ENCODE measurements around the gene TNKS2.
"Not testable (repeated sequence)": the region's sequence is repeated elsewhere in the genome, so short reads cannot be mapped to it uniquely, and the experiment has no call there.

TNKS2 gene

DNA sequence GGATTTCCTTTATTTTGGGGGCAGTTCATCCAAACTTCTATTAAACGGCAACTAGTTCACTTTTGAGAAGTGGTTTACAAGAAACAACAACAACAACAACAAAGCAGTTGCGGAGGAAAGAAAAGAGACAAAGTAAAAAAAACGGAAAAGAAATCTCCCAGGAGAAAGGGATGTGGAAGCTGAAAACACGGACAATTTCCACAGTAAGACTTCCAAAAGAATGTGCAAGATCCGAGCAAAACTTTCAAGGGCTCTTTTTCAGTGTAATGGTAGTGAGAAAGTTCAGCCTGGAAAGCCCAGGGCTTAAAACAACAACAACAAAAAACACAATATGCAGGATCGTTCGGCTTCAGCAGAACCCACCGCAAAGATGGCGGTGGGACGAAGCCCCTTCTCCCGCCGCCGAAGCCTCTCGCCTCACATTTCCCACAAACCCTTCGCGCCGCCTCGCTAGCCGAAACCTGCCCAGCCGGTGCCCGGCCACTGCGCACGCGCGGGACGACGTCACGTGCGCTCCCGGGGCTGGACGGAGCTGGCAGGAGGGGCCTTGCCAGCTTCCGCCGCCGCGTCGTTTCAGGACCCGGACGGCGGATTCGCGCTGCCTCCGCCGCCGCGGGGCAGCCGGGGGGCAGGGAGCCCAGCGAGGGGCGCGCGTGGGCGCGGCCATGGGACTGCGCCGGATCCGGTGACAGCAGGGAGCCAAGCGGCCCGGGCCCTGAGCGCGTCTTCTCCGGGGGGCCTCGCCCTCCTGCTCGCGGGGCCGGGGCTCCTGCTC lies at the start of gene TNKS2:
TSS of gene TNKS2 (plus strand) at position 553 of the 775 bp plus-strand sequence. CDS start 265 bp downstream, outside the sequence.
- peak; percentile 90 for DNase-seq (ENCODE audit: low read depth)

DNA sequence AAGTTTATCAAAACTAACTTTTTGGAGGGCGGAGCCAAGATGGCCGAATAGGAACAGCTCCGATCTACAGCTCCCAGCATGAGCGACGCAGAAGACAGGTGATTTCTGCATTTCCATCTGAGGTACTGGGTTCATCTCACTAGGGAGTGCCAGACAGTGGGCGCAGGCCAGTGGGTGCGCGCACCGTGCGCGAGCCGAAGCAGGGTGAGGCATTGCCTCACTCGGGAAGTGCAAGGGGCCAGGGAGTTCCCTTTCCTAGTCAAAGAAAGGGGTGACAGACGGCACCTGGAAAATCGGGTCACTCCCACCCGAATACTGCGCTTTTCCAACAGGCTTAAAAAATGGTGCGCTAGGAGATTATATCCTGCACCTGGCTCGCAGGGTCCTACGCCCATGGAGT lies 48.6 kb upstream of the TNKS2 start:
- not testable (repeated sequence) for DNase-seq (ENCODE audit: low read depth)

DNA sequence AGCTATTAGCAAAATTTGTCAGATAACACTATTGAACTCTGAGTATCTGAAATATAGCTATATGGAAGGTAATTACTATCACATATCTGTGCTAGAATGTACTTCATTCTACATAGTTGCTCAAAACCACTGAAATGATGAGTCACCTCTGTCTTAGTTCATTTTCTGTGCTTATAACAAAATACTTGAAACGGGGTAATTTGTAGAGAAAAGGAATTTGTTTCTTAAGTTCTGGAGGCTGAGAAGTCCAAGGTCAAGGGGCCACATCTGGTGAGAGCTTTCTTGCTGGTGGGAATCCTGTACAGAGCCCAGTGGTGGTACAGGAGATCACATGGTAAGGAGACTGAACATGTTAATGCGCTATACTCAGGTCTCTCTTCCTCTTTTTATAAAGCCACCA lies 41.9 kb upstream of the TNKS2 start:
- DNase-seq (ENCODE audit: low read depth), result no peak

DNA sequence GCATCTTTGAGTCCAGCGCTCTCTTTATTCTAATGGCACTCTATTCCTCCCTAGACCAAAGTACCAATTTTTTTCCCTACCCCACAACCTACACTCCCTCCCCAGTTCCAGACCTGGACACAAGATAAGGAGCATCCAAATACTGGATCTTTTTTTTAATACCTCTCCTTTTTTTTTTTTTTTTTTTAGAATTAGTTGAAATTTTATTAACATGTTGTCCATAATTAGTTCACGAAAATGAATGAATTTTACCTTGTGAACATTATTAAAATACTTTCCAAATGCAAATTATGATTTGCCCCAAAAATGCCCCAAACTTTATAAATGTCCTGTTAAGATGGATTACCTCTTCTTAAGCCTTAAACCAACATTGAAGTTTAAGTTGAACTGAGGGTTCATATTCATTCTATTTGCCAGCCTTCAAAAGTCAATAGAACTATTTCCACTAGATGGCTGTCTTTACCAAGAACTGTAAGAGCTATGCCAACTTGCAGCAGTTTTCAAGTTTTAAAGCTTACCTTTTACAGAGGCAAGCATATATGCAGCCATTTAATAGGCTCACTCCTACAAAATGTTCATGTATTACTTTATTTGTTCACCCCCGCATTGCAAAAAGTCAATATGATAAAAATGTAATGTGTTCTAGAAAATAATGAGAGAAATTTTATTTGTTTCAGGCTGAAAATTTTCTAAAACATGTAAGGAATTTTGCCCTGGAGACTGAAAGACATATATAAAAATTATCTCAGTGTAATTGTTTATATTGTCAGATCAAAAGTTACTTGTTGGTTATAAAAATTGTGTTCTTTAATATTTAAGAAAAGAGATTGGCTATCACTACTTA lies 39.7 kb upstream of the TNKS2 start:
- no peak for DNase-seq (ENCODE audit: low read depth)

DNA sequence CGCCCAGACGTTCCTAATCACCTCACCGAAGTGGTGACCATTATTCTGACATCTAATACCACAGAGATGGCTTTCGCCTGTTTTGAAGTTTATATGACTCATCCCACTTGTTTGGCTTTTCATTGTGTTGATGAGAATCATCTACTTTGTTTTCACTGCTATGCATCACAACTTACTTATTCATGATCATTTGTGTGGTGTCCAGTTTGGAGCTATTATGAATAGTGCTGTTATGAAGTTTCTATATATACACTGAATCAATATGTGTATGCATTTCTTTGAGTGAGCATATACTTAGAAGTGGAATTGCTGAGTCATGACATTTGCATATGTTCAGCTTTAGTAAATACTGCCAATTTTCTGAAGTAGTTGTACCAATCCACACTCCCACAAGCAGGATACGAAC lies 38.6 kb upstream of the TNKS2 start:
- no peak for DNase-seq (ENCODE audit: low read depth)

DNA sequence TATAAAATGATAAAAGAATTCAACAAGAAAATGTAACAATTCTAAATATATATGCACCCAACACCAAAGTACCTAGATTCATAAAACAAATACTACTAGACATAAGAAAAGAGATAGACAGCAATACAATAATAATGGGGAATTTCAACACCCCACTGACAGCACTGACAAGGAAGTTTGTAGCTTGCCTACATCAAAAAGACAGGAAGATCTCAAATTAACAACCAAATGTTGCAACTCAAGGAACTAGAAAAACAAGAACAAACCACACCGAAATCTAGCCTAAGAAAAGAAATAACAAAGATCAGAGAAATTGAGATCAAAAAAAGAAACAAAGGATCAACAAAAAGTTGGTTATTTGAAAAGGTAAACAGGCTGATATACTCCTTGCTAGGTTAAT lies 36.5 kb upstream of the TNKS2 start:
- no peak for DNase-seq (ENCODE audit: low read depth)

DNA sequence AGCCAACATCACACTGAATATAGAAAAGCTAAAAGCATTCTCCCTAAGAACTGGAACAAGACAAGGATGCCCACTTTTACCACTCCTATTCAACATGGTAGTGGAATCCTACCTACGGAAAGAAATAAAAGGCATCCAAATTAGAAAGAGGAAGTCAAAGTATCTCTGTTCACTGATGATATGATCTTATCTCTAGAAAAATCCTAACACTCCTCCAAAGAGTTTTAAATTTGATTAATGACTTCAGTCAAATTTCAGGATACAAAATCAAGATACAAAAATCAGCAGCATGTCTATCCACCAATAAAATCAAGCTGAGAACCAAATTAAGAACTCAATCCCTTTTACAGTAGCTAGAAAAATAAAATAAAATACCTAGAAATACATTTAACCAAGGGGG lies 35.3 kb upstream of the TNKS2 start:
- DNase-seq (ENCODE audit: low read depth), result no peak

DNA sequence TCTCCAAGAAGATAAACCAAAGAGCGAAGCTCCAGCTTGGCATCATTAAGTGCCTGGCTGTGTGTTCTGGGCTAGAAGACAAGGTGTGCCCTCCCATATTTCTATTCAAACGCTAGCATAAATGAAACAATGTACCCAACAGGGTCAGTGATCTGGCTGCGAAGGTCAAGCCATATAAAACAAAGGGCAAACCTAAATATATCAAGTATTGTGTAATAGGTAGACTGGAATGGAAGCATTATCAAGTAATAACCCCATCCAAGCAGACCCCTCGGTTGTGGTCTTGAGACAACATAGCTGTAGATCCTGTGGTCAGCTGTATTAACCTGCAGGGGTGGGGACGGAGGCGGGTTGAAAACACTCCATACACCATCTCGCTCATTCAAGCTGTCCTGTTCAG lies 31.6 kb upstream of the TNKS2 start:
- no peak for DNase-seq (ENCODE audit: low read depth)

DNA sequence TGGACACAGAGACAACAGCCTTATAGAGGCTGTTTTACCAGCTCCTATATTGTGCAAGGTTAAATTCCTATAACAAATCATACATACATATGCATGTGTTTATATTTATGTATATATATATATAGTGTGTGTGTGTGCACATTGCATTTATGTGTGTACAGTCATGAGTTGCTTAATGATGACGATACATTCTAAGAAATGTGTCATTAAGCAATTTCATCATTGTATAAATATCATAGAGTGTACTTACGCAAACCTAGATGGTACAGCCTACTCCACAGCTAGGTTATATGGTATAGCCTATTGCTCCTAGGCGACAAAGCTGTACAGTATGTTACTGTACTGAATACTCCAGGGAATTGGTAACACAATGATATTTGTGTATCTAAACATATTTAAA lies 30.1 kb upstream of the TNKS2 start:
- DNase-seq (ENCODE audit: low read depth), result no peak

DNA sequence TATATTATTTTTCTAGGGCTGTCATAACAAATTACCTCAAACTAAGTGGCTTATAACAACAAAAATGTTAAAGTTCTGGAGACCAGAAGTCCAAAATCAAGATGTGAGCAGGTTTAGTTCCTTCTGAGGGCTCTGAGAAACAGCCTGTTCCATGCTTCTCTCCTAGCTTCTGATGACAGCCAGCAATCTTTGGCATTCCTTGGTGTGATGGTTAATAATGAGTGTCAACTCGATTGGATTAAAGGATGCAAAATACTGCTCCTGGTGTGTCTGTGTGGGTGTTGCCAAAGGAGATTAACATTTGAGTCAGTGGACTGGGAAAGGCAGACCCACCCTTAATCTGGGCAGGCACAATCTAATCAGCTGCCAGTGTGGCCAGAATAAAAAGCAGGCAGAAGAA lies 26.3 kb upstream of the TNKS2 start:
- DNase-seq (ENCODE audit: low read depth), result no peak

DNA sequence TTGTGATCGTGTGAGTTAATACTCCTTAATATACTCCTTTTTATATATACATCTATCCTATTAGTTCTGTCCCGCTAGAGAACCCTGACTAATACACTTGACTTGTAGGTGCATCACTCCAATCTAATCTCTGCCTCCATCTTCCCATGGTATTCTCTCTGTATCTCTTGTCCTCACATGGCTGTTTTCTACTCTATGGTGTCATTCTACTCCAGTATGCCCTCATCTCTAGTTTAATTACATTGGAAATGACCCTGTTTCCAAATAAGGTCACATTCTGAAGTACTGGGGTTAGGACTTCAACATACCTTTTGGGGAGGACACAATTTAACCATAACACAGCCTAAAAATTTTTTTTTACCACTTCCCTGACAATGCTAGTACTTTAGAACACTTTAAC lies 25.8 kb upstream of the TNKS2 start:
- no peak for DNase-seq (ENCODE audit: low read depth)

DNA sequence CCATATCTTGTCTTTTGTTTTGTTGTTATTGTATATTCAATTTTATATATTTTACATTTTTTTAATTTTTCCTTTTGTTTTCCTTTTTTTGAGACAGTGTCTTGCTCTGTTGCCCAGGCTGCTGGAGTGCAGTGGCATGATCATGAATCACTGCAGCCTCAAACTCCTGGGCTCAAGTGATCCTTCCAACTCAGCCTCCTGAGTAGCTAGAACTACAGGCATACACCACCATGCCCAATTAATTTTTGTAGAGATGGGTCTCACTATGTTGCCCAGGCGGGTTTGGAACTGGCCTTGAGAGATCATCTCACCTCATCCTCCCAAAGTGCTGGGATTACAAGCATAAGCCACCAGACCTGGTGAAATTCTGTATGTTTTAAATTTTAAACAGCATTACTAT lies 25.4 kb upstream of the TNKS2 start:
- DNase-seq (ENCODE audit: low read depth), result no peak

DNA sequence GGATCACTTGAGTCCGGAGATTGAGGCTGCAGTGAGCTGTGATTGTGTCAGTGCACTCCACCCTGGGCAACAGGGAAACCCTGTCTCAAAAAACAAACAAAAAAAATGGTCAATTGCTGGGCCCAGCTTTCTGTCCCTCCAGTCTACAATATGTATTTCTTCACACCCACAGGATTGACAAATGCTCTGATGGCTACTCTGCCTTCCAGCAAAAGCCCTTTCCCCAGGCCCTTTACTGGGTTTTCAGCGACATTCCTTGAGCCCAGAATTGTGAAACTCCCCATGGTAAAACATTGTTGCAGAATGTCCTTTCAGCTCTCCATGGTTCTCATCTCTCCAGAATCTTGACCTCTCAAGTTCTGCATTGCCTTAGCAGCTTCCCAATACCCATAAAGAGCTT lies 23.7 kb upstream of the TNKS2 start:
- DNase-seq (ENCODE audit: low read depth), result no peak

DNA sequence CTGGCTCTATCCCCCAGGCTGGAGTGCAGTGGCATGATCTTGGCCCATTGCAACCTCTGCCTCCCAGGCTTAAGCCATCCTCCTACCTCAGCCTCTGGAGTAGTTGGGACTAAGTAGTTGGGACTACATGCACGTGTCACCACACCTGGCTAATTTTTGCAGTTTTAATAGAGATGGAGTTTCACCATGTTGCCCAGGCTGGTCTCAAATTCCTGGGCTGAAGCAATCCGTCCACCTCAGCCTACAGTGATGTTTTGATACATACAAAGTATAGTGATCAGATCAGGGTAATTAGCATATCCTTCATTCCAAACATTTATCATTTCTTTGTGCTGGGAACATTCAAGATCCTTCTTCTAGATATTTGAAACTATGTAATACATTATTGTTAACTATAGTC lies 22.5 kb upstream of the TNKS2 start:
- DNase-seq (ENCODE audit: low read depth), result no peak

DNA sequence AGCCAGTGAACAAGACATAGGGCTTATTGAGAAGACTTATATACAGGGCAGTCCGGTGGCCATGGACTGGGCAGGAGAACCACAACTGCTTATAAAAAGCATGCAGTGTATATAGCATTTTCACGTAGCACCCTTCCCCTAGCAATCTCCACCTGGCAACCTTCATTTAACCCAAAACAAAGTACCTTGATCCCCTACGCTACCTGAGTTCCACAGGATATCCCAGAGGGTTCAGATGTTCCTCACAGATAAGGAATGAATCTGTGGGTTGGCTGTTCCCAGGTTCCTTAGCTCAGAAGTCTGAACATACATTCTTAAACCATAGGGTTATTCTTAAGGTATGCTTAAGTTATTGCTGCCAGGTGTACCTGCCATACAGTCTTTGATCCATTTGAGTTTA lies 22.0 kb upstream of the TNKS2 start:
- no peak for DNase-seq (ENCODE audit: low read depth)

DNA sequence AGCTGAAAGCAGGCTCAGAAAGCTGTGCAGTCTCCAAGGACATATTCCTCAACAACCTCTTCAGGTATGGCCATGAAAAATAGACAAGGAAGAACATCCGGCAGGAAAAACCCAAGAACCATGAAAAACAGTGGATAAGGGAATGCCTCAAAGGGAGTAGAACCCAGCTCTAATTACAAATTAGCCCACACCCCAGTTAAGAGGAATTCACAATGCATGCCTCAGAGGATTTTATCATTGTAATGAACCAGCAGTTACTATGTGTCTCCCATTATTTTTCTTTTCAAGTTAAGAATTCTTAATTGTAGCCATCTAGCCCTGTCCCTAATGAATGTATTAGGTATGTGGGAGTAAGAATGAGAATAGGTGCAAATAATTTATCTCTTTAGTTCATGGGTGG lies 19.7 kb upstream of the TNKS2 start:
- no peak for DNase-seq (ENCODE audit: low read depth)

DNA sequence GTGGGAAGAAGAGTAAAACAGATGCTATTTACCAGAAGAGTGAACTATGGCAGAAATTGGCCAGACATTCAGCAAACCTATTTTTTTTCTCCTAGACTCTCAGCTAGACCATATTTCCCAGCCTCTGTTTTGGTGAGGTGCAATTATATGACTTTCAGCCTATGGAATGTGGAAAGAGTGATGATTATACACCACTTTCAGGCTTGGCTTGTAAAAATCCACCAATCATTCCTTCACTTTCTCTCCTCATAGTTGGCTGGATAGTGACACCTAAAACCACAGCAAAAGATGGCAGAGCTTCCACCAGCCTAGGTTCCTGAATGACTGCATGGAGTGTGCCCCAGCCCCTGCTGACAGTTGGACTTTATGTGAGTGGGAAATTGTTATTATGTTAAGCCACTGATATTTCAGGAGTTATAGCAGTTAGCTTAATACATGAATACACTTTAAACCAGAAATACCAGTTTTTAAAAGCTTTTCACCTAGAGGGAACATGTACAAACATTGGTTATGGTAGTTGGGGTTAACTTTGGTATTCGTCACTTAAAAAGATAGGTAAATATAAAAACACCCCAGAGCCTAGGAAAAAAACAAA lies 19.1 kb upstream of the TNKS2 start:
- DNase-seq (ENCODE audit: low read depth), result no peak

DNA sequence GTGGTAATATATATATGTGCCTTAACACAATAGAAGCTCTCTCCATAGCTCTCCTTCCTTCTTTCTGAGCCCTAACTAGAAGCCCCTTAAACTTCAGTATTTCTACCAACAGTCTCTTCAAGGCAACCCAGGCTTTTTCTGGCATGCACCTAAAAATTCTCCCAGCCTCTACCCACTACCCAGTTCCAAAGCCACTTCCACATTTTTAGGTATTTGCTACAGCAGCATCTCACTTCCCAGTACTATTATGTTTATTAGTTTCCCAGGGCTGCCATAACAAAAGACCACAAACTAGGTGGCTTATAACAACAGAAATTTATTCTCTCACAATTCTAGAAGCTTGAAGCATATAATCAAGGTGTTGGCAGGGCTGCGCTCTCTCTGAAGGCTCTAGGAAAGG lies 15.7 kb upstream of the TNKS2 start:
- DNase-seq (ENCODE audit: low read depth), result no peak

DNA sequence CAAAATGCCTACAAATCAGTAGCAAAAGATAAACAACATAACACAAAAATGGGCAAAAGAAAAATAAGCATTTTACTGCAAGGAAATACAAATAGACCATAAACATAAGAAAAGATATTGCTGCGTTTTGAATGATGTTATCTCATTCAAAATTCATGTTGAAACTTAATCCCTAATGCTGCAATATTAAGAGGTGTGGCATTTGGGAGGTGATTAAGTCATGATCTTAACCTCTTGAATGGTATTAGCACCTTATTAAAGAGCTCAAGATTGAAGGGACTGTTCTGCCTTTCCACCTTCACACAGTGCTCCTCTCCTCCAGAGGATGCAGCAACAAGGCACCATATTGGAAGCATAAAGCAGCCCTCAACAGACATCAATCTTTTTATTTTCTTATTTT lies 12.4 kb upstream of the TNKS2 start:
- DNase-seq (ENCODE audit: low read depth), result no peak

DNA sequence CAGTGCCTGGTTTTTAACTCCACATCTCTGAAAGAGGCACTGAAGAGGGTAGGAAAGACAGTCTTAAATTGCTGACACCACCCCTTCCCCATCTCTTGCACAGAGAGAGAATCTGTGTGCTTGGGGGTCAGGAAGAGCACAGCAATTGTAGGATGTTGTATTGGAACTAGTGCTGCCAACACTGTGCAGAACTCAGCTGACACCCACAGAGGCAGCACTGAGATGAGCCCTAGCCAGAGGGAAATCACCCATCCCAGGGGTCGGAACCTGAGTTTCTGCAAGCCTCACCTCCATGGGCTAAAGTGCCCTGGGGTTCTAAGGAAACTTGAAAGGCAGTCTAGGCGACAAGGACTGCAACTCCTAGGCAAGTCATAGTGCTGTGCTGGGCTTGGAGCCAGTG lies 11.0 kb upstream of the TNKS2 start:
- DNase-seq (ENCODE audit: low read depth), result no peak

DNA sequence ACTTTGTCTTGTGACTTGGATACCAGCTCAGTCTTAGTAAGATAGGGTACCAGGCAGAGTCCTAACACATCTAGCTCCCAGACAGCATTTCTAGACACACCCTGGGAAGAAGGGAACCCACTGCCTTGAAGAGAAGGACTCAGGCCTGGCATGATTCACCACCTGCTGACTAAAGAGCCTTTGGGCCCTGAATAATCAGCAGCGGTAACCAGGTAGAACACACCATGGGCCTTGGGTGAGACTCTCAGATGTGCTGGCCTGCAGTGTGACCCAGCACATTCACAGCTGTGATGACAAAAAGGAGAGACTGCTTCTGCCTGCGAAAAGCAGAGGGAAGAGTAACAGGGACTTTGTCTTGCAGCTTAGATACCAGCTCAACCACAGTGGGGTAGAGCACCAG lies 10.4 kb upstream of the TNKS2 start:
- no peak for DNase-seq (ENCODE audit: low read depth)

DNA sequence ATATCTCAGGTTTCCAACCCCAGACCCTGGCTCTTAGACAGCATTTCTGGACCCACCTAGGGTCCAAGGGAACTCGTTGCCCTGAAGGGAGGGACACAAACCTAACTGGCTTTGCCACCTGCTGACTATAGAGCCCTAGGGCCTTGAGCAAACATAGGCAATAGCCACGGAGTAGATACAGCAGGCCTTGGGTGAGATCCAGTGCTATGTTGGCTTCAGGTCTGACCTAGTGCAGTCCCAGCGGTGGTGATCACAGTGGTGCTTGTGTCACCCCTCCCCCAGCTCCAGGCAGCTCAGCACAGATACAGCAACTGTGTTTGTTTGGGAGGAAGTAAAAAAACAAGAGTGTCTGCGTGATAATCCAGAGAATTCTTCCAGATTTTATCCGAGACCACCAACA lies 9.7 kb upstream of the TNKS2 start:
- DNase-seq (ENCODE audit: low read depth), result no peak

All from stimulated activated CD8-positive, alpha-beta memory T cell treated with anti-CD3 and anti-CD28 coated beads, Interleukin-4, amount 100 ng/mL, for 24 hours (primary cell).